KG1 (cell line): Measurements from ENCODE around the gene KIF9.
"Not testable (repeated sequence)": the region's sequence is repeated elsewhere in the genome, so short reads cannot be mapped to it uniquely, and the experiment has no call there.

Experiments used
- DNase-seq: peaks from one replicate; lab custom pipeline; 2025; lab: John Stamatoyannopoulos, UW

KIF9 gene

DNA sequence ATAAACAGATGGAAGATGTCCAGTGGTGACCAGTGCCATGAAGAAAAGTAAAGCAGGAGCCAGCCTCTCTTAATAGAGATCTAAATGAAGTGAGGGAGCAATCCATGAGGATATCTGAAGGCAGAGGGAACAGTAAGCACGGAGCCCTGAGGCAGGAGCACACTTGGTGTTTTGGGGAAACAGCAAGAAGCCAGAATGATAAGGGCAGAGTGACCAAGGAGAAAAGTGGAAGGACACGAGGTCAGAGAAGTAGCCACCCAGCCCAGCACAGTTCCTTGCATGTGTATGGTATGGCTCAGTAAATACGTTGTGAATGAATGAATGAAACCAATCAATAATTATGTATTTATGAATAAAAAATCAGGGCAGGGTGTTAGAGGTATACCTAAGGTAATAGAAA, 11.8 kb upstream of the KIF9 start:
- DNase-seq: no peak

DNA sequence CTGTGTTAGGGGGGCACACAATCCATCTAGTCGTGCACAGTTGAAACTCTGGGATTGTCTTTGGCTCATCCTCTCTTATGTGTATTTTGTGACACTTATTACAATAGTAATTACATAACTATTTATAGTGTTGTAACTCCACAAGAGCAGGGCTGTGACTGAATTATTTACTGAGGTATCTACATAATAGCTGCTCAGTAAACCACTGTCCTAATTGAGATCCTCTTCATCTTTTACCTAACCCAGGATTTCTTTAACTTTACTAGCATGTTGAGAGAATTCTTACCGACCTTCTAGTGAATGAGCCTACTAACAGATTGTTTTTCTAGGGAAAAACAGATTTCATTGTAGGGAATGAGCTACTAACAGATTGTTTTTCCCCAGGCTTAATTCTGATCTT, 11.2 kb upstream of the KIF9 start:
- no peak for DNase-seq

DNA sequence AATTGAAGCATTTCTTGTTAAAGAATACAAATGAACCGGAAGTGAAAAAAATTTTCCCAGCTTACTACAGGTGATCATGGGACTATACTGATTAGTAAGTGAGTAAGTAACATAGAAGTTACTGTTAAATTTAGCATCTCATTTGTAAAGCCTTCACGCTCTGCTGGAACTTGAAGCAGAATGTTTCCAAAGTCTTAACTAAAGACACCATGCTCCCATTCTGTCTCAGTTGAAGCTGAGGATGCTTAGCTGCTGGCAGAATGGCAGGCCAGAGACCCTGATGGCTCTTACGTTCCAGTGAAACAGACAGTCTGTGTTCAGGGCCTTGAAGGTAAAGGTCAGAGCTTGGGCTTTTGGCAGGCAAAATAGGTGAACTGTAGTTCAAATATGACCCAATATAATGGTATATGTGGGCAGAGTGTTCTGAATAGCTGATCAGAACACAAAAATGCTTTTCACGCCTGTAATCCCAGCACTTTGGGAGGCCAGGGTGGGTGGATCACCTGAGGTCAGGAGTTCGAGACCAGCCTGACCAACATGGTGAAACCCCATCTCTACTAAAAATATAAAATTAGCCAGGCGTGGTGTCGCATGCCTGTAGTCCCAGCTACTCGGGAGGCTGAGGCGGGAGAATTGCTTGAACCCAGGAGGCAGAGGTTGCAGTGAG, 9.3 kb upstream of the KIF9 start:
- not testable (repeated sequence) for DNase-seq

DNA sequence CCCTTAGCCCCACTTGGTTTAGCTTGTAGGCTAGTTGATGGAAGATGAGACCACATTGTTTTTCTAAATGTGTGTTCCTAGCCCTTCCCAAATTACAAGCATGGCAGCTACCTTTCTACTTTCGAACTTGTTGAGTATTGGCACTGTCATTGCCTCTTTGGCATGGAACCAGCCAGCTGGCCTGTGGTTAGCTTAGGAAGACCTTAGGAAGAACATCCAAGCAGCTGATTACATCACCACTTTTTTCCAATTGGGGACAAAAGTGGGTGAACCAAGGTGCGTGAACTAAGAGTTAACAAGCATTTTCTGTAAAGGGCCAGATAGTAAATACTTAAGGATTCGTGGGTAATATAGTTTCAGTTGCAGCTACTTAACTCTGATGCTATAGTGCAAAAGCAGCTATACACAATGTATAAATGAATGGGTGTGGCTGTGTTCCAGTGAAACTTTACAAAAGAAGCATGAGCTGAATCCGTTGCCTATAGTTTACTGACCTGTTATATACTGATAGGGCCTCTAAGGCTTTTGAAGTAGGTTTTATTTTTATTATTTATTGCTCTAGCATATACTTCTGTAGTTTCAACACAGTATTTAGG, 8.7 kb upstream of the KIF9 start:
- no peak for DNase-seq

DNA sequence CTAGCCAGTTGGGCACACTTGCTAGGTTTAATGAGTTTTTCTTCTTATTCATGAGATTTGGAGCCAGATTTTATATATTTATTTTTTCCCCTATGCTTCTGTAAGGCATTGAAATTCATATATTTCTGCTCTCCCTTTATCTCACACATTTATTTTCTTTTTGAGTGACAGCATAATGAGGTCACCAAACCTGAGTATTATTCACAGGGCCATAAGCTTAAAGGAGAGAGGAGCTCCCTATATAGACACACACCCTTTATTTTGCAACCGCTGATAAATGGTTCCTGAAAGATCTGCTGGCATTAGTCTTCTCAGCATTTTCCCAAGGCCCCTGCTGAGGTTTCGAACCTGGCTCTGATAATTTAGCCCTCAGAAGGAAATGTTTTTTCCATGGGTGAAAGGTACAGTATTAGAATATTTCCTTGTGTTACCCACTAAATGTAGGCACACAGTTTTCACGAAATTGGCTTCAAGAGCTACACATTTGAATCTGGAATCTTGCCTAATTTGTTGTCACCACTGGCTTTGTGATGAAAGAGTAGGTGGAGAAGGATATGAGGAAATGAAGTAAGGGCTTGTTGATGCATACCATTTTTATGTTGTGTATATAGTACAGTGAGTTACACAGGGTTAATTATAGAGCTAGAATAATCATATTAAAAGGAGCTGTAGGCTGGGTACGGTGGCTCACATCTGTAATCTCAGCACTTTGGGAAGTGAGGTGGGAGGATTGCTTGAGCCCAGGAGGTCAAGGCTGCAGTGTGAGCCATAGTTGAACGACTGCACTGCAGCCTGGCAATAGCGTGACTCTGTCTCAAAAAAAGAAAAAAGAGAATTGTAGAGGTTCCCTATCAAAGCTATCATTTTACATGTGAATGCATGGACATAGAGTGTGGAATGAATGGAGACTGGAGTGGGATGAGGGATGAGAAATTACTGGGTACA, 6.6 kb upstream of the KIF9 start:
- no peak for DNase-seq

DNA sequence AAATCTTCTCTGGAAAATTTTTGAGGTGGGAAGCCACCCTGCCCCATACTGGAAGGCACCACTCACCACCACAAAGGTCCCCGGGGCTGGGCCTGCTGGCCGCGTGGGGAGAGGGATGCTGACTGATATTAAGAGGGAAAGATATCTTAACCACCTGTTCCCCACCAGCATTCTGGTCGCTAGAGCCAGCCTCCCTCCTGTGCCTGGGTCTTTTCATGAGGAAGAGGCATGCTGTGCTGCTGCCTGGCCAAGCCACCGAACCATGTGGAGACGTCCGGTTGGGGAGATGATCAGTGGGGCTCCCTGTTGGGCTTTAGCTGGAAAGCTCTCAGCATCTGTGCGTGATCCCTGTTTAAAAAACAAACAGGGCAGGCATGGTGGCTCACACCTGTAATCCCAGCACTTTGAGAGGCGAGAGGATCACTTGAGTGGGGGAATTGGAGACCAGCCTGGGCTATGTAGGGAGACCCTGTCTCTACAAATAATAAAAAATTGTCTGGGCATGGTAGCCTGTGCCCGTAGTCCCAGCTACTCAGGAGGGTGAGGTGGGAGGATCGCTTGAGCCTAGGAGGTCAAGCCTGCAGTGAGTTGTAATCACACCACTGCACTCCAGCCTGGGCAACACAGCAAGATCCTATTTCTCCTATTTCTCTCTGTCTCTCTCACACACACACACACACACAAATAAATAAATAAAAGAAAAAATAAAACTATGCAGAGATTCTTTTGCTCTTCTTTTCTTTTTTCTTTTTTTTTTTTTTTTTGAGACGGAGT, 1.2 kb upstream of the KIF9 start:
- no peak for DNase-seq

DNA sequence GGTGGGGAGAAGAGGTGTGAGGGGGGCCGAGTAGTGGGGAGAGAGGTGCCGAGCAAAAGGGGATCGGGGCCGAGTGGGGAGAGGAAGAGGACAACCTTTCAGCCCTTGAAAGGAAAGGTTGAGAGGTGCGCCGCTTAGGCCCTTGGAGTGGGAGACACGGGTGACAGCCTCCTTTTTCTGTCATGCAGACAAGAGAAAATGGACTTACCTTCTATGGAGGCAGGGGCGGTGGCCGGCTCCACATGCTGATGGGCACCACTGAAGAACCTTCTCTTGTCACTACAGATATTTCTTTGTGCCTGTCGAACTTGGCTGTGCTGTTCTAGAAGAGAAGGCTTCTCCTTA, 566 bp upstream of the KIF9 start:
- no peak for DNase-seq

DNA sequence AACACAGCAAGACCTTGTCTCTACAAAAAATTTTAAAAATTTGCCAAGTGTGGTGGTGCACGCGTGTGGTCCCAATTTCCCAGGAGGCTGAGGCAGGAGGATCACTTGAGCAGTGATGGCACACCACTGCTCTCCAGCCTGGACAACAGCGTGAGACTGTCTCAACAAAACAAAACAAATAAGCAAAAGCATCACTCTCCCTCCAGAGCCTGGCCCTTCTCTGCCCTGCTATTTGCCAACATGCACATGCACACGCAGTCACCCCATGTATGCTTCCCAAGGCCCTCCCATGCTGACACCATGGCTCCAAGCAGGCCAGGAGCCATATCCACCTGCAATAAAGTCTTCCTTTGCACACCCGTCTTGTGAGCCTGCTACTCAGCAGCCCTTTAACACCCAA, 2.1 kb downstream of the KIF9 start:
- DNase-seq: no peak

DNA sequence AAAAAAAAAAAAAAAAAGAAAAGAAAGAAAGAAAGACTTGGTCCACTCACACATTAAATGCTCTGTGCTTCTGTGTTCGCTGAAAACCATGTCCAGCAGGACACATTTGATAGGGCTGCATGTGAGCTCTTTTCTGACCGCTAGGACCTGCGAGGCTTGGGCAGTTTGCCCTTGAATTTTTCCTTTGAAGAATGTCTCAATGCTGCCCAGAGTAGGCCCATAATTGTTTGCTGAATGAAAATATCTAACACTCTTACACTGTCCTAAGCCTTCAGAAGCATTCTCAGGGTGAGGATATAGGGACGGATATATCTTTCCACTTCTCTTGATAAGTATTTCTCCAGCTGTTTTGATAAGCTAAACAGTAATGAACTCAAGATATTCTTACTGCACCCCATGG, 6.0 kb downstream of the KIF9 start:
- no peak for DNase-seq

DNA sequence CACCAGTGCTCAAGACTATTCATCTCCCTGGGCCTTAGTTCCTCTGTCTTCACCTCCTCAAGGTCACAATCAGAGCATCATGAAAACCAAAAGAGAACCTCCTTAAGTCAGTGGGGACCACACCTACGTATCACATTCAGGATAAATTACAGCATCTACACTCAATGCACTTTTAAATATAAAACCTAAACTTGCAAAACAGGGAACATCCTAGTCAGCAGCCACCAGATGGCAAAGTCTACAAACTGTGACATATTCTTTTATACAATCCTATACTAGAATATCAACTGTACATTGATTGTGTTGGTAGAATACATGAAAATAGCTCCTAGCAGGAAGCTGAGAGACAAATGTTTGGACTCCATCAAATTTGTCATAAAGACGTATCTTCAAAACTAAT, 7.9 kb downstream of the KIF9 start:
- DNase-seq: no peak

DNA sequence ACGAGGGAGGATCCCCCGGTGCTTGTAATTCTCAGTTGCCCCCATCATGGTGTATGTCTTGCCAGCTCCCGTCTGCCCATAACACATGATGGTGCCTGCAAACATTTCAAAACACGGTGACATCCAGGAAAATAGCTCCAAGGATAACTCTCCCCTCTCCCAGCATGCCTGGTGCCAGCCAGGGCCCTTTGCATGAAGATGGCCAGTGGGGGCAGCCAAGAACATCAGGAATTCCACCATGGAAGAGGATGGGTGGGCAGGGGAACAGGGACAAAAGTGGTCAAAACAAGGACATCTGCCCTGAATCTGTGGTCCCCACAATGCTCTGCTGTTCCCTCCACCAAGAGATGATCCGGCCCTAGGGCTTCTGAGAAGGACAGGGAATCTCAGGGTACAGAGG, 9.0 kb downstream of the KIF9 start:
- no peak for DNase-seq

DNA sequence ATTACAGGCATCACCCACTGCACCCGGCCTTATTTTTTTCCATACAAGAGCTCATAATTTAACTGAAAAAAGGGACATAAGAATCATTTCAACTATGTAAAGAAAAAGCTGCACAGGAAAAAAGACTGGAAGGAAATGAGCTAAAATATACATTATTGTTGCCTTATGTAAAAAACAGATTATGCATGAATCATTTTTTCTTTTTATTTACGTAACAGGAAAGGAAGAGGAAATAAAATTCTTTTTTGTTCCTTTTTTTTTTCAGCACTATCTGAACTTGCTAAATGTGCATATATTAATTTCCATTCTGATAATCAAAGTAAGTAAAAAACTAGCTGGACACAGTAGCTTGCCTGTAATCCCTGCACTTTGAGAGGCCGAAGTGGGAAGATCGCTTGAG, 12.1 kb downstream of the KIF9 start:
- no peak for DNase-seq

DNA sequence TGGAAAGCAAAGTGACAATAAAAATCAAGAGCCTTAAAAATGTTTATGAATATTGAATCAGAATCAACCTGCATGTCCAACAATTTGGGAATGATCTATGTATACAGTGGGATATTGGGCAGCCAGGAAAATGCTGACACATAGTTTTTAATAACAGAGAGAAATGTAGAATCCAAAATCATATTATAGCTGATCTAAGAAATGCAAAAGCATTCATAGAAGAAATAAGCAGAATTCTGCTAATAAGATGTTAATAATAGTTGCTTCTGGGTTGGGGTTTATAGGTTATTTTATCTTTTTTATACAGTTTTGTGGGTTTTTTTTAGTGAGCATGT, 15.1 kb downstream of the KIF9 start:
- DNase-seq: no peak

DNA sequence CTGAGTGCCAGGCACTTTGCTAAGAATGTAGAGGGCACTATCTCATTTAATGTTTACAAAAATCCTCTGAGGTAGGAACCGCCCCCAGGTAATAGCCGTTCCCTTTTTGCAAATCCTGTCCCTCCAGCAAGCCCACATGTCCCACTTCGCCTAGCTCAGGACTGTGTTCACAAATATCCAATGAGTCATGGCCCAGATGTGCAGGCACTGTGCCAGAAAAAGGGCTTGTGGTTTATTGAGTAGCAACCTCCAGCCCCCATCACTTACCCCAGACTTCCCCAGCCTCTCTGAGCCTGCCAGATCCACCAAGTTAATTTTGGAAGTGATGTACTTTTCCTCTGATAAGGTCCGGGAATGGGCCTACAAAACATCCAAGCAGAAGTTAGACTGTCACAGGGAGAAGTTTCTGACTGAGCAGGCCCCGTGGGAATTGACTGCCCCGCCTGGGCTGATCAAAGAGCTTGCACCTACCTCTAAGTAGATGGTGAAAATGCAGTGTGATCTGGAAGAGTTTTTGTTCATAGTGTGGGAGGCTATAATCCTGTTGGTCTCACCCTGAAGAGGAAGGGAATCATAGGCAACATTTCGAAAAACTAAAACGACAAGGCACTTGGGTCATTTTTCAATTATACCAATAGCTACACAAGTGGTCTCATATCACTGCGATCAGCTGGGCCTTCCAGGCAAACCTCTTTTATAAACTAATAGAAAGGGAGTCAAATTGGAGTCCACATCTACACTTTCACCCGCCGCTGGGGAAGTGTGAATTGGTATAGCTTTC, 15.7 kb downstream of the KIF9 start:
- DNase-seq: peak; percentile 82

DNA sequence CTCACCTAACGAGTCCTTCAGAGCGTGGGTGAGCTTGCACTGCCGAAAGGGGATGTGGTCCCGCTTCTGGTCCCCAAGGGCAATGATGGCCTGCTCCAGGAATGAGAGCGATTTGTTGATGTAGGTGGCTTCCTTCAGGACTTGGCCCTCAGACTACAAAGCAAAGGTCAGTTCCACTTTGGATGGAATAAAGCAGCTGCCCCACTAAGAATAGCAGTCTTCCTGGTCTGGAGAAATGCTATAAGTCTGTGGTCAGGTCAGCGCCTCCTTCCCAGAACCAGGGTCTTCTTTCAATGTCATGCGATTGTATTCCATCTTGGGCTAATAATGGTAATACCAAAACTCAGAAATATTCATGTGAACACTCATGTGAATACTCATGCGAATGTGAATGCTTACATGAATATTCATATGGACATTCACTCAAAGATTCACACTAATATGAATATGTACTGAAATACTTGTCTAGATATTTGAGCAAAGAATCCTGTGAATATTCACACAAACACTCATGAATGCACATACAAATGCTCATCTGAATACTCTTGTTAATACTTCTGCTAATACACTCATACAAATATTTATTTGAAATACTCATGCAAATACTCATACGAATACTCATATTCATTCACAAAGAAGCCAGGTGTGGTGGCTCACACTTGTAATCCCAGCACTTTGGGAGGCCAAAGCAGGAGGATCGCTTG, 16.7 kb downstream of the KIF9 start:
- DNase-seq: no peak

DNA sequence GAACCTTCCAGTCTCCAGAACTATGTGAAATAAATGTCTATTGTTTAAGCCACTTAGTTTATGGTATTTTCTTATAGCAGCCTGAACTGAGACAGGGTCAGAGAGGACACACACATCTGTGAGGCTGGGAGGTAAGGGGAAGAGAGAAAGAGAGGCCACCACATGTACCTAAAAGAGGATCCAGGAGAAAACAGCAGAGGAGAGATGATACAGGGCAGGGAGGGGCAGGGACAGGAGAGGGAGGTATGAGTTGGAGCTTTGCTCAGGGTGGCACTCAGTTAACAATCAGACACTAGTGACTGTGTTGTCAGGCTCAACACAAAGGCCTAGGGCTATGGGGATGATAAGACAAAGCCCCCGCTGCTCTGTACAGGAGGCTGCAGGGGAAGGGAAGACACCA, 17.6 kb downstream of the KIF9 start:
- no peak for DNase-seq

DNA sequence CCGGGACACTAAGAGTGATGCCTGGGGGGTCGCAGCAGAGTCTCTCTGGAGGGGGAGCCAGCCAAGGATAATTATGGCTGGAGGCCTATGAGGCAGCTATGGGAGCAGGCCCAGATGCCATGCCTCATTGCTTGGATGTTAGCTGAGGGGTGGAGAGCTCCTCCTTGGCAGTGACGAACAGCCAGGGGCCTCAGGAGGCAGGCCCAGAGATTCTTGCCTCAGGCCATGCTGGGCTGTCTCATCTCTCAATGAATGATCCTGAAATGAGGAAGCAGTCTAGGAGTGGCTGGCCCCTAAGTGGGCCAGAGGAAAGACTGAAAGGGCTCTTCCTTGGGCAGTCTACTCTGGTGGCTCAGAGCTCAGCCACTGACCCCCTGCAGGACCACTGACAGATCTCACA, 21.3 kb downstream of the KIF9 start:
- no peak for DNase-seq

DNA sequence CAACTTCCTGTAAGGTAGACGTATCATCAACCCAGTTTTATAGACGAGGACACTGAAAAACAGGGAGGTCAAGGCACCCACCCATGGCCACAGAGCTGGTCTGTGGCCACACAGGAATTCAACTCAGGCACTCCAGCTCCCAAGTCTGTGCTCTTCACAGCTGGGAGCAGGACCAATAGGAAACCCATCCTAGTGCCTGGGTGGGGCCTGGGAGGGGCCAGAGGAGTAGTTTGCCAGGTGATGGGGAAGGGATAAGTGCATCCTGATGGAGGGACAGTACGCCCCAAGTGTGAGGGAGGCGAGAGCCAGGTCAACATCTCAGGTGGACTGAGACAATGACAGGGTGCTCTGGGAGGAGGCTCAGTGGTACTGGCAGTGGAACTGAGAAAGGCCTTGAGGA, 22.0 kb downstream of the KIF9 start:
- no peak for DNase-seq

DNA sequence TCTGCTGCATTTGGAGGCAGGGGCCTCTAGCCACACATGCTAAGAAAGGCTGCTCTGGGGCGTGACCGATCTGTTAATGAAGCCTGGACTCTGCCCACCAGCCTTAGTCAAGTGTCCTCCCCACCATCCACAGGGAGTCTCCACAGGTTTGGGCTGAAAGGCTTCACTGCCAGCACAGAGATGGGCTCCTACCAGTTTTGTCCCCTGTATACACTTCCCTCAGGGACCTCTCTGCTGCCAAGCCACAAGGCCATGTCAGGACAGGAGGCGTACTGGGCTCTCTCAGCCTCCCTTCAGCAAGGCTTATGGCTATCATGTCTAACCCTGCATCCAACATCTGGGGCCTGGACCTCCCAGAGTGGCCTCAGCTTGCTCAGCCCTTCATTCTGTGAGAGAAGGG, 23.5 kb downstream of the KIF9 start:
- DNase-seq: no peak

DNA sequence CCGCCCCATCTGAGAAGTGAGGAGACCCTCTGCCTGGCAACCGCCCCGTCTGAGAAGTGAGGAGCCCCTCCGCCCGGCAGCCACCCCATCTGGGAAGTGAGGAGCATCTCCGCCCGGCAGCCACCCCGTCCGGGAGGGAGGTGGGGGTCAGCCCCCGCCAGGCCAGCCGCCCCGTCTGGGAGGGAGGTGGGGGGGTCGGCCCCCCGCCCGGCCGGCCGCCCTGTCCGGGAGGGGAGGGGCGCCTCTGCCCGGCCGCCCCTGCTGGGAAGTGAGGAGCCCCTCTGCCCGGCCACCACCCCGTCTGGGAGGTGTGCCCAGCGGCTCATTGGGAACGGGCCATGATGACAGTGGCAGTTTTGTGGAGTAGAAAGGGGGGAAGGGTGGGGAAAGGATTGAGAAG, 26.3 kb downstream of the KIF9 start:
- DNase-seq: not testable (repeated sequence)

DNA sequence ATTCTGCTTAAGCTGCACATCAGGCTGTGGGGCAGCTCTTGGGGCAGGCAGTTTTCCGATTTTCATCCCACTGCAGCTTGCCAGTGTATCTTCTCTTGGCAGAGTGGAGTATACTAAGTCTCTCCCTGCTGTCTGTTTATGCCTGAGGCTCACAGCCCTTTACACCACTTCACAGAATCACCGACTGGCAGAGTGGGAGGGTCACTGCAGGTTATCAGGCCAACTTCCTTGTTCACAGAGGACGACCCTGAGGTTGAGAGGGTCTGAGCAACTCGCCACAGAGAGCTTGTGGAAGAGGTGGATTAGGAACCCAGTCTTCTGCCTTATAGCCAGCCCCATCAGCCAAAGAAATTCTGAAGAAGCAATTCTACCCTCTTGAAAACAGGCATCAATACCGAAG, 30.9 kb downstream of the KIF9 start:
- DNase-seq: no peak
